ENCODE results near the gene SIGLEC10. TPM values are rescaled to one million over a fixed set of nuclear protein-coding genes. Genes with fewer than 3 reads are reported as not detected.

SIGLEC10 gene
- polyA plus RNA-seq, 1 experiment = not detected

DNA sequence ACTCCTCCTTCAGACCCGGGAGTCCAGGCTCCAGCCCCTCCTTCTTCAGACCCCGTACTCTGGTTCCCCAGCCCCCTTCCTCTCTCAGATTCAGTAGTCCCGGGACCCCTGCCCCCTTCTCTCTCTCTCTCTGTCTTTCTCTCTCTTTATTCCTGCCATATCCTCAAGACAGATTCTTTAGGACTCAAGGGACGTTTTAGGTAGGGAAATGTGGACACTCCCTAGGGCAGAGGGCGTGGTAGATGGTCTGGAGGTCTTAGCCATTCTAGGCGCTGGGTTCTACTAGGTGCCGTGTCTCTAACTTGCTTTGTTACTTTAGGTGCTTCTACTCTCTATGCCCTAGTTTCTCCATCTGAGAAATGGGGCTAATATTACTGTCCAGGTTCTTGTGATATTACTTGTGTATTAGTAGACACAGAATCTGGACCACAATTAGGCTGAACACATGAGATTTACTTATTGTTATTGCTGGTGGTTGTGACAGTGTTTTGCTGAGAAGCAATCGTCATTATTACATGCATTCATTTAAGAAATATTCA is 26.3 kb downstream of the SIGLEC10 start:
- ChIA-PET CTCF (no interaction called here), POLR2A (no interaction called here)
- Histone ChIP-seq H3K4me3 (ENCODE audit: low read depth, low read length) (no peak overlapping the region), H3K27me3 (ENCODE audit: control insufficient read depth, insufficient read depth, low read length) (no peaks in the 10 kb centered on the region), H3K36me3 (ENCODE audit: control insufficient read depth, insufficient read depth, low read length) (no peaks in the 10 kb centered on the region)
- no peak for DNase-seq (ENCODE audit: low read depth)
- TF ChIP-seq, protein P1, sequence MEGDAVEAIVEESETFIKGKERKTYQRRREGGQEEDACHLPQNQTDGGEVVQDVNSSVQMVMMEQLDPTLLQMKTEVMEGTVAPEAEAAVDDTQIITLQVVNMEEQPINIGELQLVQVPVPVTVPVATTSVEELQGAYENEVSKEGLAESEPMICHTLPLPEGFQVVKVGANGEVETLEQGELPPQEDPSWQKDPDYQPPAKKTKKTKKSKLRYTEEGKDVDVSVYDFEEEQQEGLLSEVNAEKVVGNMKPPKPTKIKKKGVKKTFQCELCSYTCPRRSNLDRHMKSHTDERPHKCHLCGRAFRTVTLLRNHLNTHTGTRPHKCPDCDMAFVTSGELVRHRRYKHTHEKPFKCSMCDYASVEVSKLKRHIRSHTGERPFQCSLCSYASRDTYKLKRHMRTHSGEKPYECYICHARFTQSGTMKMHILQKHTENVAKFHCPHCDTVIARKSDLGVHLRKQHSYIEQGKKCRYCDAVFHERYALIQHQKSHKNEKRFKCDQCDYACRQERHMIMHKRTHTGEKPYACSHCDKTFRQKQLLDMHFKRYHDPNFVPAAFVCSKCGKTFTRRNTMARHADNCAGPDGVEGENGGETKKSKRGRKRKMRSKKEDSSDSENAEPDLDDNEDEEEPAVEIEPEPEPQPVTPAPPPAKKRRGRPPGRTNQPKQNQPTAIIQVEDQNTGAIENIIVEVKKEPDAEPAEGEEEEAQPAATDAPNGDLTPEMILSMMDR (IDR thresholded peaks at IDR 0.05; ENCODE audit: insufficient read depth, low read depth, low read length) = no peak

DNA sequence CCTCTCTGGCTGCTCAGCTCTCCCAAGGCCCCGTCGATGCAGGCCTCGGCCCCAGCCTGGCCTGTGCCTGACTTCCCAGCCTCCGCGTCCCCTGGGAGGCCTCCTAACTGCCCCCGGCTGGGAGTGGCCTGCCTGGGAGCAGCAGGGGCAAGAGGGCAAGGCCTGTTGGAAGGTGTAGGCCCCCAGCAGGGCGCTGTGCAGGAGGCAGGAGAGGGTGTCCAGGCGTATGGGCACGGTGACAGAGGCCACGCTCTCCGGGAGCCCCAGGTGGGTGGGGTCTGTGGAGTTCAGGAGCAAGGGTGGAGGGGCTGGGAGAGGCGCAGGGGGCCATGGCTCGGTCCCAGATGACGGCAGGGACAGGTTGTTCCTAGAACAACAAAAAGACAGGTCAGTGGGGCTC is 28.3 kb downstream of the SIGLEC10 start:
- 0 out of 2 replicates have a peak, but pooled peaks cover 2% of the 10 kb centered on the region for H3K27me3 ChIP-seq (ENCODE audit: control insufficient read depth, insufficient read depth, low read length)
- no peaks in the 10 kb centered on the region for H3K36me3 ChIP-seq (ENCODE audit: control insufficient read depth, insufficient read depth, low read length)
- ChIA-PET POLR2A (no interaction called here), CTCF (interaction anchor here (1.0 kb wide), 1 partner anchor 39 kb away, joined by 3 read pairs; no protein-coding TSS in a partner anchor)
- TF ChIP-seq, protein P1 (IDR thresholded peaks at IDR 0.05; ENCODE audit: insufficient read depth, low read depth, low read length) = no peak
- H3K4me3 ChIP-seq (ENCODE audit: low read depth, low read length) = no peak overlapping the region
- no peak for DNase-seq (ENCODE audit: low read depth)

DNA sequence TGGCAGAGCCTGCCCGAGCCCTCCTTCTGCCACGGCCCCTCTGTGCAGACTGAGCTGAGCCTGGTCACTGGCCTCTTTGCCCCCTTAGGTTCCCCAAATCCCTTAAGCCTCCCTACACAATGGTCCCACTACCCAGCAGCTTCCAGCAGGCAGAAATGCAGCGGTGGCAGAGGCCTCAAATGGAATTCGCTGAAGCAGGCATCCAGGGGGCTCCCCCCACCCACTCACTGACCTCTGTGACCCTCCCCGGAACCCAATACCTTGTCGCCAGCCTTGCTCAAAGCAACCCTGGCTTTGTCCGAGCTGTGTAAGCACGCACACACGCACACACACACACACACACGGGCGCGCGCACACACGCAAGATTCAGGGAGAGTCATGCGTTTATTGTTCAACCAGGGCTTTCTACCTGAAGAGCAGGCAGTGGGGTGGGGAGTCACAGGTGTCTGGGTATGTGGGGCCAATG is 29.5 kb downstream of the SIGLEC10 start, which contains the start of gene LIM2:
TSS of gene LIM2 (minus strand) at position 51 of the 466 bp plus-strand sequence. CDS start 531 bp downstream, outside the sequence.
- no peaks in the 10 kb centered on the region for H3K36me3 ChIP-seq (ENCODE audit: control insufficient read depth, insufficient read depth, low read length)
- no peak within 1 kb of the TSS for H3K4me3 ChIP-seq (ENCODE audit: low read depth, low read length)
- TF ChIP-seq, protein P1 (IDR thresholded peaks at IDR 0.05; ENCODE audit: insufficient read depth, low read depth, low read length) = no peak
- ChIA-PET CTCF (interaction anchor here (1.0 to 1.5 kb wide), 3 partner anchors 20 to 38 kb away, joined by 3 to 4 read pairs (median 3); no protein-coding TSS in a partner anchor), POLR2A (no interaction called here)
- no peak for DNase-seq (ENCODE audit: low read depth)
- H3K27me3 ChIP-seq (ENCODE audit: control insufficient read depth, insufficient read depth, low read length) = 0 out of 2 replicates have a peak, but pooled peaks cover 2% of the 10 kb centered on the region

DNA sequence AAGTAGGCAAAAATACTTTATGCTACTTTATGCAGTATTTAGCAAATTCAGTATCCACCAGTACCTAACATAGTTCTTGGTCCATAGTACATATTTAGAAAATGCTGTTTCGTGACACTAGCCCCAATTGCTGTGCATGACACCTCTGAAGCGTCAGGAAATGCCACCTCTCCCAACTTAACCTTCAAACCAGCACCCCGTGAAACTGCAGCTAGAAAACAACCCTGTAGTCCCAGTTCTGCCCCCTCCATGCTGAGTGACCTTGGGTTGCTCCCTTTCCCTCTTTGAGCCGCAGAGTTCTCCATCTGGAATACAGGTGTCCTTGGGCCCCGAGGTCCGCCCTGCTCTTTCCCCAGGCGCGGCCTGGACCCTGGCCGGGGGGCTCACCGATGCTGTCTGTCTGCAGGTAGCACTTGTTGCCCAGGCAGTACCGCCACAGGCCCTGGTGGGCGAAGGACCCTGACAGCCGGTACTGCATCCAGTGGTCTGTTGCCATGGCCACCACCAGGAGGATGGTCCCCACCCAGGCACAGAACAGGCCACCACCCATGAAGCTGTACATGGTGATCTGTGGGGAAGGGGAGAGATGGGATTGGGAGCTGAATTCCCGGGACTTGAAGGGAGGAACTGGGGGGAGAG is 30.4 kb downstream of the SIGLEC10 start:
- POLR2A ChIA-PET = no interaction called here

DNA sequence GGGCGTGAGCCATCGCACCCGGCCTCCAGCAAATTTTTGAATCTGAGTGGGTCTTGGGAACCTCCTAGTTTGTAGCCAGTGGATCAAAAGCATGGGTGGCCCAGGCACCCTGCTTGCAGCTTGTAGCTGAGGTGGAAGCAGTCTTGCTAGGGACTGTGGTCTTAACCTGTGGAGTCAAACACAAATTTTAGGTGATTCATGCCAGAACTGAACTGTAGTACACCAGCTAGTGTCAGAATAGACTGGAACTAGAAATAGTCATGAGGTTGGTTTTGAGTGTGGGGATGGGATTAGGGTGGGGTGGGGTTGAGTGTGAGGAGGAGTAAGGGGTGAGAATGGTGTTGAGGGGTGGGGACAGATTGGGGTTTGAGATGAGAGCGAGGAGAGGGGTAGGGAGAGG is 35.4 kb downstream of the SIGLEC10 start:
- Histone ChIP-seq H3K4me3 (ENCODE audit: low read depth, low read length) (no peak overlapping the region), H3K27me3 (ENCODE audit: control insufficient read depth, insufficient read depth, low read length) (0 out of 2 replicates have a peak, but pooled peaks cover 2% of the 10 kb centered on the region), H3K36me3 (ENCODE audit: control insufficient read depth, insufficient read depth, low read length) (no peaks in the 10 kb centered on the region)
- TF ChIP-seq, protein P1 (IDR thresholded peaks at IDR 0.05; ENCODE audit: insufficient read depth, low read depth, low read length) = no peak
- POLR2A ChIA-PET = no interaction called here
- DNase-seq (ENCODE audit: low read depth) = no peak
- CTCF ChIA-PET = no interaction called here

More for the DNA sequence above, 30.4 kb downstream of the SIGLEC10 start:
- CTCF ChIA-PET = interaction anchor here (1.5 kb wide), 1 partner anchor 21 kb away, joined by 3 read pairs; no protein-coding TSS in a partner anchor
- TF ChIP-seq, protein P1 (IDR thresholded peaks at IDR 0.05; ENCODE audit: insufficient read depth, low read depth, low read length) = no peak
- Histone ChIP-seq H3K4me3 (ENCODE audit: low read depth, low read length) (no peak overlapping the region), H3K27me3 (ENCODE audit: control insufficient read depth, insufficient read depth, low read length) (0 out of 2 replicates have a peak, but pooled peaks cover 2% of the 10 kb centered on the region), H3K36me3 (ENCODE audit: control insufficient read depth, insufficient read depth, low read length) (no peaks in the 10 kb centered on the region)
- no peak for DNase-seq (ENCODE audit: low read depth)
